Measurements from ENCODE around the gene ANXA2. TPM values are rescaled to one million over a fixed set of nuclear protein-coding genes. Genes with fewer than 3 reads are reported as not detected.
"Not testable (repeated sequence)": the region's sequence is repeated elsewhere in the genome, so short reads cannot be mapped to it uniquely, and the experiment has no call there.

The ANXA2 gene
- total RNA-seq, 1 donor from 2014 or later: 631 TPM

GRCh38 chr15:60363087-60363549 lies 34.7 kb downstream of the ANXA2 start:
- Histone ChIP-seq H3K27ac (ENCODE audit: low read depth, low read length) (peak overlapping the region; percentile 10), H3K9me3 (ENCODE audit: control insufficient read depth in 3 of 3, low read length in 3 of 3) (no peaks in the 10 kb centered on the region), H3K27me3 (ENCODE audit: control insufficient read depth in 3 of 3, insufficient read depth in 3 of 3, low read length in 3 of 3) (no peaks in the 10 kb centered on the region), H3K4me3 (ENCODE audit: low read length in 3 of 3) (peak overlapping the region in 1 of 3 donors; percentile 27), H3K36me3 (ENCODE audit: control insufficient read depth in 3 of 3, insufficient read depth in 3 of 3, low read length in 3 of 3) (peaks cover 10 to 26% (median 24%) of the 10 kb centered on the region in 3 donors), H3K4me1 (ENCODE audit: control insufficient read depth in 3 of 3, insufficient read depth in 3 of 3, low read length in 3 of 3) (peaks cover 20 to 33% (median 28%) of the 10 kb centered on the region in 3 donors), H3K9ac (ENCODE audit: low read depth in 1 of 3, low read length in 3 of 3) (peak overlapping the region in 1 of 3 donors; percentile 66)

- no peak overlapping the region for H3K9ac ChIP-seq (ENCODE audit: low read depth in 1 of 3, low read length in 3 of 3)
These were observed 35.3 kb downstream of the ANXA2 start for GRCh38 chr15:60362321-60363086.

DNA sequence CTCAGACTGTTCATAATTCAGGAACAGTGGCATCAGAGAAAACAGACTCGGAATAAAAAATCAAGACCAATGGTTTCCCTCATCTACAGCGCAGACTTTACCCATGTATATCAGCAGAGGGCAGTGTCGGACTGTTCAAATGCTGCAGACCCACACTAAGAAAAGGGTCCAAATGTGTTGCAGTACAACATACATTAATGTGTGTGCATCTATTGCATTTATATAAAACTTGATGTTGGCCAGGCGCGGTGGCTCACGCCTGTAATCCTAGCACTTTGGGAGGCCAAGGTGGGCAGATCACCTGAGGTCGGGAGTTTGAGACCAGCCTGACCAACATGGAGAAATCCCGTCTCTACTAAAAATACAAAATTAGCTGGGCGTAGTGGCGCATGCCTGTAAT lies 38.0 kb downstream of the ANXA2 start:
- peak overlapping the region; percentile 25 to 46 (median 42) for H3K9ac ChIP-seq (ENCODE audit: low read depth in 1 of 3, low read length in 3 of 3)
- not testable (repeated sequence) for H3K27me3 ChIP-seq (ENCODE audit: control insufficient read depth in 3 of 3, insufficient read depth in 3 of 3, low read length in 3 of 3); H3K9me3 ChIP-seq (ENCODE audit: control insufficient read depth in 3 of 3, low read length in 3 of 3)
- H3K27ac ChIP-seq (ENCODE audit: low read depth, low read length): peak overlapping the region; percentile 71
- H3K36me3 ChIP-seq (ENCODE audit: control insufficient read depth in 3 of 3, insufficient read depth in 3 of 3, low read length in 3 of 3): peaks cover 32 to 50% (median 48%) of the 10 kb centered on the region in 3 donors
- H3K4me1 ChIP-seq (ENCODE audit: control insufficient read depth in 3 of 3, insufficient read depth in 3 of 3, low read length in 3 of 3): peaks cover 20 to 33% (median 32%) of the 10 kb centered on the region in 3 donors
- peak overlapping the region; percentile 33 to 57 (median 41) for H3K4me3 ChIP-seq (ENCODE audit: low read length in 3 of 3)

More at GRCh38 chr15:60362321-60363086, 35.3 kb downstream of the ANXA2 start:
- Histone ChIP-seq H3K4me3 (ENCODE audit: low read length in 3 of 3) (no peak overlapping the region), H3K9me3 (ENCODE audit: control insufficient read depth in 3 of 3, low read length in 3 of 3) (no peaks in the 10 kb centered on the region), H3K27me3 (ENCODE audit: control insufficient read depth in 3 of 3, insufficient read depth in 3 of 3, low read length in 3 of 3) (no peaks in the 10 kb centered on the region), H3K27ac (ENCODE audit: low read depth, low read length) (peak overlapping the region; percentile 10), H3K36me3 (ENCODE audit: control insufficient read depth in 3 of 3, insufficient read depth in 3 of 3, low read length in 3 of 3) (peaks cover 10 to 26% (median 24%) of the 10 kb centered on the region in 3 donors), H3K4me1 (ENCODE audit: control insufficient read depth in 3 of 3, insufficient read depth in 3 of 3, low read length in 3 of 3) (peaks cover 20 to 33% (median 32%) of the 10 kb centered on the region in 3 donors)

- Histone ChIP-seq H3K27ac (ENCODE audit: low read depth, low read length) (peak overlapping the region; percentile 71), H3K36me3 (ENCODE audit: control insufficient read depth in 3 of 3, insufficient read depth in 3 of 3, low read length in 3 of 3) (peaks cover 35 to 52% (median 51%) of the 10 kb centered on the region in 3 donors), H3K4me1 (ENCODE audit: control insufficient read depth in 3 of 3, insufficient read depth in 3 of 3, low read length in 3 of 3) (peaks cover 19 to 32% (median 30%) of the 10 kb centered on the region in 3 donors), H3K4me3 (ENCODE audit: low read length in 3 of 3) (peak overlapping the region; percentile 33 to 57 (median 41)), H3K27me3 (ENCODE audit: control insufficient read depth in 3 of 3, insufficient read depth in 3 of 3, low read length in 3 of 3) (no peaks in the 10 kb centered on the region), H3K9ac (ENCODE audit: low read depth in 1 of 3, low read length in 3 of 3) (peak overlapping the region; percentile 25 to 46 (median 42)), H3K9me3 (ENCODE audit: control insufficient read depth in 3 of 3, low read length in 3 of 3) (no peaks in the 10 kb centered on the region)
These were observed 38.7 kb downstream of the ANXA2 start for GRCh38 chr15:60358935-60359682.

GRCh38 chr15:60356832-60357231 lies 41.0 kb downstream of the ANXA2 start:
- Histone ChIP-seq H3K27me3 (ENCODE audit: control insufficient read depth in 3 of 3, insufficient read depth in 3 of 3, low read length in 3 of 3) (no peaks in the 10 kb centered on the region), H3K27ac (ENCODE audit: low read depth, low read length) (no peak overlapping the region), H3K9me3 (ENCODE audit: control insufficient read depth in 3 of 3, low read length in 3 of 3) (no peaks in the 10 kb centered on the region), H3K4me3 (ENCODE audit: low read length in 3 of 3) (no peak overlapping the region), H3K9ac (ENCODE audit: low read depth in 1 of 3, low read length in 3 of 3) (no peak overlapping the region), H3K36me3 (ENCODE audit: control insufficient read depth in 3 of 3, insufficient read depth in 3 of 3, low read length in 3 of 3) (peaks cover 50 to 67% (median 61%) of the 10 kb centered on the region in 3 donors), H3K4me1 (ENCODE audit: control insufficient read depth in 3 of 3, insufficient read depth in 3 of 3, low read length in 3 of 3) (peaks cover 3 to 17% (median 12%) of the 10 kb centered on the region in 3 donors)

GRCh38 chr15:60355148-60355857 lies 42.5 kb downstream of the ANXA2 start:
- Histone ChIP-seq H3K36me3 (ENCODE audit: control insufficient read depth in 3 of 3, insufficient read depth in 3 of 3, low read length in 3 of 3) (peaks cover 61 to 69% (median 69%) of the 10 kb centered on the region in 3 donors), H3K9me3 (ENCODE audit: control insufficient read depth in 3 of 3, low read length in 3 of 3) (no peaks in the 10 kb centered on the region), H3K27ac (ENCODE audit: low read depth, low read length) (no peak overlapping the region)

DNA sequence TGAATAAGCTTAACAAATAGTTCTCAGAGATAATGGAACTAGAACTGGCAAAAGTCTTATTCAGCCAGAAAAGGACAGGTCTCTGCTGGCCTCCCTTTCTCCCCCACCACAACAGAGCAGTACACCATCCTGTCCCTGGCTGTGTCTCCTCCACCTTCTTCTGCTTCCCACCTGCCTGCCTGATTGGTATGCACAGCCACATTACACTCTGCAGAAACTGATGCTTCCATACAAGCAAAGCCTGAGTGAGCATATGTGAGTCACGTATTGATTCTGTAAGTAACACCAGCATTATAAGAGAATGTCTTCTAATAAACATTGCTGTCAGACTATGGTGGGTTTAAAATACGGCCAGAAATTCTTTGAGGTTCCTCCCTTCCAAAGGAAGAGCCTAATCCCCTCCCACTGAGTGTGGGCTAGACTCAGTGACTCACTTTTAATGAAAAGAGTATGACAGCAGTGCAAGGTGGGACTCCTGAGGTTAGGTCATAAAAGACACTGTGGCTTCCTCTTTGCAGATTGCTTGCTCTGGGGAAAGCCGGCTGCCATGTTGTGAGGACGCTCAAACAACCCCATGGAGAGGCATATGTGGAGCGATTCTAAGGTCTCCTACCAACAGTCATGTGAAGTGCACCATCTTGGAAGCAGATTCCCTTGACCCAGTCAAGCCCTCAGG lies 44.4 kb downstream of the ANXA2 start:
- Histone ChIP-seq H3K9ac (ENCODE audit: low read depth in 1 of 3, low read length in 3 of 3) (no peak overlapping the region), H3K4me1 (ENCODE audit: control insufficient read depth in 3 of 3, insufficient read depth in 3 of 3, low read length in 3 of 3) (peaks cover 0 to 4% (median 0%) of the 10 kb centered on the region in 3 donors), H3K27me3 (ENCODE audit: control insufficient read depth in 3 of 3, insufficient read depth in 3 of 3, low read length in 3 of 3) (no peaks in the 10 kb centered on the region), H3K9me3 (ENCODE audit: control insufficient read depth in 3 of 3, low read length in 3 of 3) (no peaks in the 10 kb centered on the region), H3K27ac (ENCODE audit: low read depth, low read length) (no peak overlapping the region), H3K4me3 (ENCODE audit: low read length in 3 of 3) (no peak overlapping the region), H3K36me3 (ENCODE audit: control insufficient read depth in 3 of 3, insufficient read depth in 3 of 3, low read length in 3 of 3) (peaks cover 61 to 78% (median 78%) of the 10 kb centered on the region in 3 donors)

More at GRCh38 chr15:60355148-60355857, 42.5 kb downstream of the ANXA2 start:
- Histone ChIP-seq H3K4me1 (ENCODE audit: control insufficient read depth in 3 of 3, insufficient read depth in 3 of 3, low read length in 3 of 3) (peaks cover 3 to 15% (median 12%) of the 10 kb centered on the region in 3 donors), H3K9ac (ENCODE audit: low read depth in 1 of 3, low read length in 3 of 3) (no peak overlapping the region), H3K27me3 (ENCODE audit: control insufficient read depth in 3 of 3, insufficient read depth in 3 of 3, low read length in 3 of 3) (no peaks in the 10 kb centered on the region), H3K4me3 (ENCODE audit: low read length in 3 of 3) (no peak overlapping the region)

- H3K9ac ChIP-seq (ENCODE audit: low read depth in 1 of 3, low read length in 3 of 3): no peak overlapping the region
- H3K36me3 ChIP-seq (ENCODE audit: control insufficient read depth in 3 of 3, insufficient read depth in 3 of 3, low read length in 3 of 3): peaks cover 69 to 86% (median 85%) of the 10 kb centered on the region in 3 donors
- H3K4me1 ChIP-seq (ENCODE audit: control insufficient read depth in 3 of 3, insufficient read depth in 3 of 3, low read length in 3 of 3): no peaks in the 10 kb centered on the region
- no peak overlapping the region for H3K27ac ChIP-seq (ENCODE audit: low read depth, low read length)
- no peaks in the 10 kb centered on the region for H3K9me3 ChIP-seq (ENCODE audit: control insufficient read depth in 3 of 3, low read length in 3 of 3)
- H3K4me3 ChIP-seq (ENCODE audit: low read length in 3 of 3): no peak overlapping the region
- no peaks in the 10 kb centered on the region for H3K27me3 ChIP-seq (ENCODE audit: control insufficient read depth in 3 of 3, insufficient read depth in 3 of 3, low read length in 3 of 3)
These were observed 45.3 kb downstream of the ANXA2 start for GRCh38 chr15:60352525-60352924.

DNA sequence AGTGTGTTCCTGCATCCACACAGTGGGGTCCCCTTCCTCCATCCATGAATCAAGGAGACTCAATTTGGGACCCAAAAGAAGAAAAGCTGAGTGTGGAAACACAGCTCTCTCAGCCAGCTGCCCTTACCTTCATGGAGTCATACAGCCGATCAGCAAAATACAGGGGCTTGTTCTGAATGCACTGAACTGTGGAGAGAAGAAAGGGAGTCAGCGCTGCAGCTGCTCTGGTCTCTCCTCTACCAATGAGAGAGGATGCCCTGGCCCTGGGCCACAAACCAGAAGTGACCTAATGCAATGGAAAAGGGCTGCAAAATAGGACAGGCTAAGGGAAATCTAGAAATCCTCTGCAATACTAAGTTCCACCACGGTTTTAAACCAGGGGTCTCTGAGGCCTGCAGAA lies 46.7 kb downstream of the ANXA2 start:
- no peak overlapping the region for H3K4me3 ChIP-seq (ENCODE audit: low read length in 3 of 3)
- H3K9me3 ChIP-seq (ENCODE audit: control insufficient read depth in 3 of 3, low read length in 3 of 3): no peaks in the 10 kb centered on the region
- no peak overlapping the region for H3K9ac ChIP-seq (ENCODE audit: low read depth in 1 of 3, low read length in 3 of 3)
- peaks cover 73 to 90% (median 90%) of the 10 kb centered on the region in 3 donors for H3K36me3 ChIP-seq (ENCODE audit: control insufficient read depth in 3 of 3, insufficient read depth in 3 of 3, low read length in 3 of 3)
- H3K27ac ChIP-seq (ENCODE audit: low read depth, low read length): no peak overlapping the region
- H3K4me1 ChIP-seq (ENCODE audit: control insufficient read depth in 3 of 3, insufficient read depth in 3 of 3, low read length in 3 of 3): peaks cover 0 to 1% (median 0%) of the 10 kb centered on the region in 3 donors
- H3K27me3 ChIP-seq (ENCODE audit: control insufficient read depth in 3 of 3, insufficient read depth in 3 of 3, low read length in 3 of 3): no peaks in the 10 kb centered on the region

Data from skeletal muscle tissue (tissue), 4 donors.